HG02571 (cell line): Measurements from ENCODE around the gene ATN1.

ENCODE experiments used
- ATAC-seq: cut with Tn5 transposase; IDR thresholded peaks from one replicate; pipeline ENCODE4 v1.9.1; 2021; ENCODE audit warnings: mild to moderate bottlenecking, moderate library complexity; ENCODE audit not compliant: unreplicated experiment

The ATN1 gene

DNA sequence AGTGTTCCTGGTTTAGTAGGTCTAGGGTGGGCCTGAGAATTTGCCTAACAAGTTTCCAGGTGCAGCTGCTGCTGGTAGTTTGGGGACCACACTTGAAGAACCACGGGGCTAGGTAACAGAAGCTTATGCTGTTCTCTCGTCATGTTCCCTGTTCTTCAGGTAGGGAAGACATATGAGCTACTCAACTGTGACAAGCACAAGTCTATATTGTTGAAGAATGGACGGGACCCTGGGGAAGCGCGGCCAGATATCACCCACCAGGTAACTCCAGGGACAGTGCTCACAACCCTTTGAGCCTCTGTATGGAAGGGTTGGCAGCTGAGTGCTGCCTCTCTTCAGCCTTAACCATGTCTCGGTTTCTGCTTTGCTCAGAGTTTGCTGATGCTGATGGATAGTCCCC, 46.4 kb downstream of the ATN1 start:
- ATAC-seq = no peak

DNA sequence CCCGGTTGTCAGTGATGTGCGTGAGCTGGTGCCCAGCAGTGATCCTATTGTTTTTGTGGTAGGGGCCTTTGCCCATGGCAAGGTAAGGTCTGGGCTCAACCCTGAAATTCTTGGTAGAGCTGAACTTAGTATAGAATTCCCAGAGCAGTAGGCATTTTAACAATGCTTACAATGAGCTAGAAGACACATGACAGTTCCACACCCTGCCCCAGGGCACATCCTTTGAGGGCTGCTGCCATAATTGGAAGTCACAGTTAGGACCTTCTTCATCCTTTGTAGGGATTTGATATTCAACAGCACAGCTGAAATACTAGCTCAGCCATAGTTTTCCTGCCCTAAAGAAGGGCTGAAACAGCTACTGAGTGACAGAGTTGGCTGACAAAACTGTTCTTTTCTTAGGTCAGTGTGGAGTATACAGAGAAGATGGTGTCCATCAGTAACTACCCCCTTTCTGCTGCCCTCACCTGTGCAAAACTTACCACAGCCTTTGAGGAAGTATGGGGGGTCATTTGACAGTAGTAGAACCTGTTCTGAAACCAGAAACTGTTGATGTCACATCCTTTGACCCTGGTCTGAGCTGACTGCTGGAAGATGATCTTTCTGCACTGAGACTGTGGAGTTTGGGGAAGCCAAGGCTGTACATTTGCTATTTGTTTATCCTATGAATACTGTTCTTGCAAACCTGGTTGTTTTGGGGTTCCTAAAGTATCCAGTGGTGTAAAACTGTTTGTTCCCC, 47.7 kb downstream of the ATN1 start:
- no peak for ATAC-seq

DNA sequence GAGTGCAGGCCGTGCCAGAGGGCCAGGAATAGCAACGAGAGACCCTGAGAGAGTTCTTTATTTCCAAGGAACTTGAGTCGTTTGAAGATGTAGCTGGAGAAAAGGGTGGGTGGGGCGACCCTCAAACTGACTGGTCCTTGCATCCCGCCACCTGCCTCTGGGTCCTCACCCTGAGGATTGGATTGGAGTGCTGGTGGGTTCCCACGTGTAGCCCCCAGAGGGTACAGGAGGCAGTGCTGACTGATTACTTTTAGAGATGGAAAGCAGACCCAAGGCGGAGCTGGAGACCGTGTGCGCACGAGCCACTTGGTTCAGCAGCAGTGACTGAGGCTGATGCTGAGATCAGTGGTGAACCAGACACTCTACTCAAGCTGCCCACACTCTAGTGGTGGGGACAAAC, 49.9 kb downstream of the ATN1 start:
- ATAC-seq = no peak

DNA sequence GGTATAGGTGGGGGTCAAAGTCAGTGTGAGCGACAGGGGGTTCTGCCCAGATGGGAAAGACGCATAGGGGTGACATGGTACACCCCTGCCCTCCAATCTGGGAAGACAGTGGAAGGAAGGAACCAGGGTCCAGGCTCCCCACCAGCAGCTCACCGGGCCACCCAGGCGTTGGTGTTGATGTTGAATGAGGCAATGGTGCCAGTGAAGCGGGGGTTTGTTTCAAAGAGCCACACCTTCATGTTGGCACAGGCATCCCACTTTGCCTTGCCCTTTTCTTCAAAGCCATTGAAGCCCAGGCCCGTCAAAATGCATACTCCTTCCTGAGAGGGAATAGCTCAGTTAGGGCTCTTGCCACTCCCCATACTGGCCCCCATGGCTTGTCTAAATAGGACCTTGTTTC, 50.4 kb downstream of the ATN1 start:
- ATAC-seq = no peak

DNA sequence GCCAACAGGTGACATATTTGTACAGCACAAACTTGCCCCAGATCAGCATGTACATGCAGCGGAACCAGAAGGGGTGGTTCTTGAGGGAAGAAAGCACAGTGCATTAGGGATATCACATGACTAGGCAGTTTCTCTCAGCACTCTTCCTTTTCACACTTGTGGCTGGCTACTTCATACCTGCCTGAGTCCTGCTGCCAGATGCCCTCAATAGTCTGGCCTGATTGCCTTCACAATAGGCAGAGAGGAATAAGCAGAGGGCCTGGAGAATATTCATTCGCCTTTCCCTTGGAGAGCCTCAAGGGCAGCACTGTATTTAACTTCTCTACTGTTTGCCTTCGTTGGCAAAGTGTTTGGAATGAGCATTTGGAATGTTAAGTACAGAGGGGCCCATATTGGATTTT, 50.9 kb downstream of the ATN1 start:
- ATAC-seq = no peak

DNA sequence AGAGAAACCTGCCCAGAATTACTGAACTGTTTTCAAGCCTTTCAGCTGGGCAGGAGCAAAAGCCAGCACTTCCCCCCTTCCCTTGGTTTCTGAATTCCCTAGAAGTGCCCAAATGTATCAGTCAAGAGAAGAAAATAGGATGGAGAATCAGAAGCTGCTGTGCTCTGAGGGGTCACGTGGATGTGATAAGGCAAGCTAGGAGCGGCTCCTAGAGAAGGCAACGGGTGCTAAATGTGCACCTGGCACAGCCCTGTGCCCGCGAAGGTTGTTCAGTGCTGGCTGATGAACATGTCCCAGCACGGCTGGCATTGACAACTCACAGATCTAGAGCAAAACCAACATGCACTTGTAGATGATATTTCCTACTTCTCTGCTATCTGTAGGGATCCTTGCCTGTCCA, 51.3 kb downstream of the ATN1 start:
- ATAC-seq = no peak

DNA sequence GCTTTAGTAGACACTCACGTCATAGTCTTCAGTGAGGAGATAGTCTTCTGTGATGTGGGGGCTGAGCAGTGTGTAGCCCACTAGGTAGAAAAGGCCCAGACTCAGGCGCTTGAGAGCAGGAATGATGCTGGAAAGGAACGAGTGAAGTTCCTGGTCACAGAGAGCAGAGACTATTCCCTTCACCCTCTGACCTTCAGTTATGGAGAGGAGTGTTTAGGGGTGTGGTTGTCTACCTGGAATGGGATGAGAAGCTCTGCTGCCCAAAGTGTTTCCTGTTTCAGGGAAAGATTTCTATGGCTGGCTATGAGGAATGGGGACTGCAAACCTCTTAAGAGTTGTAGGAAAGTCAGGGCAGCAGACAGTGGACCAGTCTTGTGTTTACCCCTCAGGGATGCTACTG, 51.7 kb downstream of the ATN1 start:
- no peak for ATAC-seq

DNA sequence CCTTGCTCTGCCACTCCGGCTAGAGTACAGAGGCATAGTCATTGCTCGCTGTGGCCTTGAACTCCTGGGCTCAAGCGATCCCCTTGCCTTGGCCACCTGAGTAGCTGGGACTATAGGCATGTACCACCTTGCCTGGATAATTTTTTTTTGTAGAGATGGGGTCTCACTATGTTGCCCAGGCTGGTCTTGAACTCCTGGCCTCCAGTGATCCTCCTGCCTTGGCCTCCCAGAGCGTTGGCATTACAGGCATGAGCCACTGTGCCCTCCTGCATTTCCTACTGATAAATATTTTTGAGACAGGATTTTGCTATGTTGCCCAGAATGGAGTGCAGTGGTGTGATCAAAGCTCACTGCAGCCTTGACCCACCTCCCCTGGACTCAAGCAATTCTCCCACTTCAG, 52.3 kb downstream of the ATN1 start:
- no peak for ATAC-seq

DNA sequence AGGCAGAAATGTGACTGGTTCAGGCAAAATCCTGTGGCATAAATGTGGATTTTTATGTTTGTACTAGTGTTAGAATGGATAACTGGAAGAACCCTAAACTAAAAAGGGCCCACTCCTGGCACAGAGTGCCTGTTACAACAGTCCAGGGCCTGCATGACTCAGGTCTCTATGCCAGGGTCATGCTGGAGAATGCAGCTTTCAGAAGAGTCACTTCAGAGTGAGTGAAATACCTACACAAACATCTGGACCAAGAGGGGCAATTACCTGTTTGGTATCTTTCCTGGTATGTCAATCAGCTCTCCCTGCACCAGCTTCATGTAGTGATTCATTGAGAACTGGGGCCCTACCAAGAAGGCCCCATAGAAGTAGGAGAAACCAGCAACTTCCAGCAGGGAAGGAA, 53.0 kb downstream of the ATN1 start:
- no peak for ATAC-seq

DNA sequence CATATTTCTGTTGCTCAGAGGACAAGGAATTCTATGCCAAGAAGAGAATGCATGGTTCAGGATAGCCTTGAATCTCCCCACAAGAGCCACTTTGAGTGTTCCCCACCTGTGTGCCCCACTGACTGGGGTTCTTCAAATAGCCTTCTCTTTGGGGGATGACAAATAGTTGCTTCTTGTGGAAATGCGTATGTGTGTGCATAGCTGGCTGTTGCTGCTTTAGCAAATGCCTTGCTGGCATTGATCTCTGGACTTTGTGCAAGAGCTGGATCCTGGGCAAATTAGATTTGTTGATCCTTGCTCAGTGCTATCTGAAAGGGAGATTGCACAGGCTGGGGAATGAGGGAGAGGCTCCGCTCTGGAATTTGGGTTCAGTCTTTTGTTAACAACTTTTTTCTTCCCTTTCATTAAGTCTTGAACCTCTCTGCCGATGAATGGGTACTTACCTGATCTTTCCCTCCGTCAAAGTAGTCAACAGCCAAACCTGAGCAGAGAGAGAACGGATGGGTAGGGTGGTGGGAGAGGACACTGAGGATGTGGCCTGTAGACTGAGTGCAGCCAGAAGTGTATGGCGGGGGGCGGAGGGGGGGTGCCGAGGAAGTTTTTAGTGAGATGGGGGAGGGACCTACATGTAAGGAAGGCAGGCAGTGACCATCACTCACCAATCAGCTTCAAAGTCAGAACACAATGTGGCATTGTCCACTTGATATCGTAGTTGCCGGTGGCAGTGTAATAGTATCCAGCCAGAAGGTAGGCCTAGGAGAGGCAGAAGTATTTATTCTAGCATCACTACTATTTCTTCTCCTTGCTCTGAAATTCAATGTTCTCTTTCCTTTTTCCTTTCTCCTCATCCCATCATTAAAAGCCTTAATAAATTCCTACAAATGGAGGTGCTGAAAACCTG, 53.6 kb downstream of the ATN1 start:
- ATAC-seq = no peak

DNA sequence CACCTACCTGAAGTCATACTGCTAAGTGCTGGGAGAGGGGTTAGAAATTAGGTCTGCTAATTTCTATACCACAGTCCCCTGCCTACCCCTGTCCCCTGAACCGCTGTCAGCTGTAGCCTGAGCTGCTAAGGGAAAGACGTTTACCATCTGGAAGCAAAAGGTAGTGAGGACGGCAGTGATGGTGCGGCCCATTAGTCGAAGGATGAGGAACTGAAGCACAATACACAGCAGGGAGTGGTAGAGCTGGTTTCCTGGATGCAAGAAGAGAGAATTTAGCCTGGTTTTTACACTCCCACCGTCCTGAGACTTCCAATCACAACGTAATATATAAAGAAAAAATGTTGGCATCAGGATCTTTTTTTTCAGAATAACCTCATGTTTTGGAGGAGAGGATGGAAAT, 54.8 kb downstream of the ATN1 start:
- no peak for ATAC-seq

DNA sequence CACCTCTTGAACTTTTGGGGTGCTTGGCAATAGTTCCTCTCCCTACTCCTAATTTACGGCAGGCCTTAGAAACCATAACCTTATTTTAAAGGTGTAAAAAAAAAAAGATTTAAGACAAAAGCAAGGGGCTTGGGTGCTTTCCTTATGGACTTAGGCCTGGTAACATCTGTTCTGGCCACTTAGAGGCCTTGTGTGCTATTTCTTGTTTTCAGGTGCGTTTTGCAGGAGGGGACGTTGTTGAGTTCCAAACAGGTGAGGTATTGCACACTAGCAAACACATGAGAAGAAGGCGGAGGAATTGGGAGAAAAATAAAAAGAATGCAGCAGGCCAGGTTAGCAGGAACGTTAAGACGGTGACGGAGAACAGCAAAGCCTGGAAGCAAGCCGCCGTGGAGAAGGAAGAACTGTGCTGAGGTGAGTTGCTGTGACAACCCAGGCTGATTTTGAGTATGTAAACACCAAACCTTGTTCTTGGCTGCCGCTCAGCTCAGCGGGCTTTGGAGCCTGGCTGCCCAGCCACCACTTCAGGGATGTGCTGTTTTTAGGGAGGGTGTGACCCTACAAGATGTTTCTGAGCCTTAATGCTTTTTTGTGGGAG, 60.3 kb downstream of the ATN1 start:
- ATAC-seq = no peak
